ENCODE data around the gene B3GNT8. TPM values are rescaled to one million over a fixed set of nuclear protein-coding genes. Genes with fewer than 3 reads are reported as not detected.
A peak's percentile ranks its signal among the peaks of the same experiment; 100 is the strongest.

B3GNT8 gene
- total and polyA plus RNA-seq, 2 donors: 0.94 to 4.1 TPM

- H3K9me3 ChIP-seq (ENCODE audit: control insufficient read depth in 2 of 2, insufficient read depth in 1 of 2, low read length in 1 of 2): no peaks in the 10 kb centered on the region
- H3K36me3 ChIP-seq (ENCODE audit: control insufficient read depth in 2 of 2, insufficient read depth in 2 of 2, low read length in 1 of 2): peaks cover 36 to 52% of the 10 kb centered on the region in 2 donors
- H3K4me1 ChIP-seq (ENCODE audit: control insufficient read depth in 2 of 2, insufficient read depth in 2 of 2, low read length in 2 of 2): peaks cover 13 to 22% of the 10 kb centered on the region in 2 donors
- H3K4me3 ChIP-seq (ENCODE audit: low read length in 2 of 2): peak overlapping the region; percentile 26 to 32
- 2% methylated on average over 23 of the region's 23 CpGs for WGBS
- H3K27ac ChIP-seq (ENCODE audit: low read depth in 1 of 2, low read length in 1 of 2): peak overlapping the region; percentile 60 to 78
- no peaks in the 10 kb centered on the region for H3K27me3 ChIP-seq (ENCODE audit: control insufficient read depth in 2 of 2, insufficient read depth in 1 of 2, low read length in 1 of 2)
- peak in 3 of 9 donors; percentile 26 to 43 (median 33) for DNase-seq (ENCODE audit: low read depth in 6 of 9, low spot score in 9 of 9)
Measured at GRCh38 chr19:41427647-41428480, 690 bp upstream of the B3GNT8 start.

DNA sequence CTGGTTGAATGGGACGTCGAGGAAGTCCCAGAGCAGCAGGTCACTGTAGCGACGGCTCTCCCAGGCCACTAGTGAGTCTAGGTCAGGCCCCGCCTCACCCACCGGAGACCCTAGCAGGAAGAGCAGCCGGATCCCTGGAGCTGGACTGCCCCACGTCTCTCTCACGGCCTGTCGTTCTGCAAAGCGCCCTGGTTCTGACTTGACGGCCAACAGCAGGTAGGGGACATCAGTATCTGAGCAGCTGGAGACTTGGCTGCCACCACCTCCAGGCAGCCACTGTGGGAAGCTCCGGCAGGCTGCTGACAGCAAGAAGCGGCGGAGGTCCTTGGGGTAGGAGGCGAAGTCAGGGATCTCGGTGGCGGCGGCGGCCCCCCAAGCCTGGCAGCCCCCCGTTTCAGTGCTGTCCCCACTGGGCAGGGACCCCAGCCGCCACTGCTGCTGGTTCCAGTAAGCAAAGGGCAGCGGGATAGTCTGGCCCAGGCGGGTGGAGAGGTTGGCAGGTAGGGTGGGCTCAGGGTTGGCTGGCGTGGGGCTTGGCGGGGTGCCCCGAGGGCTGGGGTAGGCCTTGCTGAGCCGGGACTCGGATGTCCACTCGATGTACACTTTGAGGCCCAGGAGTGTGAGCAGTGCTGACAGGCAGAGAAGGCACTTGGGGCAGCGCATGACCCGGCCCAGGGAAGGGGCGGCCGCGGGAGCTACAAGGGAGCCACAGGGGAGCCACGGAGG lies 895 bp downstream of the B3GNT8 start:
- Histone ChIP-seq H3K27ac (ENCODE audit: low read depth in 1 of 2, low read length in 1 of 2) (no peak overlapping the region), H3K9me3 (ENCODE audit: control insufficient read depth in 2 of 2, insufficient read depth in 1 of 2, low read length in 1 of 2) (no peaks in the 10 kb centered on the region), H3K27me3 (ENCODE audit: control insufficient read depth in 2 of 2, insufficient read depth in 1 of 2, low read length in 1 of 2) (no peaks in the 10 kb centered on the region), H3K36me3 (ENCODE audit: control insufficient read depth in 2 of 2, insufficient read depth in 2 of 2, low read length in 1 of 2) (peaks cover 23 to 51% of the 10 kb centered on the region in 2 donors), H3K4me3 (ENCODE audit: low read length in 2 of 2) (no peak overlapping the region), H3K4me1 (ENCODE audit: control insufficient read depth in 2 of 2, insufficient read depth in 2 of 2, low read length in 2 of 2) (peaks cover 13 to 22% of the 10 kb centered on the region in 2 donors)
- DNase-seq (ENCODE audit: low read depth in 6 of 9, low spot score in 9 of 9): no peak
- 93% methylated on average over 36 of the region's 36 CpGs for WGBS

GRCh38 chr19:41425174-41426115 lies 1.7 kb downstream of the B3GNT8 start:
- H3K9me3 ChIP-seq (ENCODE audit: control insufficient read depth in 2 of 2, insufficient read depth in 1 of 2, low read length in 1 of 2): no peaks in the 10 kb centered on the region
- no peaks in the 10 kb centered on the region for H3K27me3 ChIP-seq (ENCODE audit: control insufficient read depth in 2 of 2, insufficient read depth in 1 of 2, low read length in 1 of 2)
- WGBS: 96% methylated on average over 28 of the region's 28 CpGs
- DNase-seq (ENCODE audit: low read depth in 6 of 9, low spot score in 9 of 9): no peak
- peaks cover 22 to 55% of the 10 kb centered on the region in 2 donors for H3K36me3 ChIP-seq (ENCODE audit: control insufficient read depth in 2 of 2, insufficient read depth in 2 of 2, low read length in 1 of 2)
- peaks cover 13 to 22% of the 10 kb centered on the region in 2 donors for H3K4me1 ChIP-seq (ENCODE audit: control insufficient read depth in 2 of 2, insufficient read depth in 2 of 2, low read length in 2 of 2)
- H3K27ac ChIP-seq (ENCODE audit: low read depth in 1 of 2, low read length in 1 of 2): no peak overlapping the region
- H3K4me3 ChIP-seq (ENCODE audit: low read length in 2 of 2): no peak overlapping the region

DNA sequence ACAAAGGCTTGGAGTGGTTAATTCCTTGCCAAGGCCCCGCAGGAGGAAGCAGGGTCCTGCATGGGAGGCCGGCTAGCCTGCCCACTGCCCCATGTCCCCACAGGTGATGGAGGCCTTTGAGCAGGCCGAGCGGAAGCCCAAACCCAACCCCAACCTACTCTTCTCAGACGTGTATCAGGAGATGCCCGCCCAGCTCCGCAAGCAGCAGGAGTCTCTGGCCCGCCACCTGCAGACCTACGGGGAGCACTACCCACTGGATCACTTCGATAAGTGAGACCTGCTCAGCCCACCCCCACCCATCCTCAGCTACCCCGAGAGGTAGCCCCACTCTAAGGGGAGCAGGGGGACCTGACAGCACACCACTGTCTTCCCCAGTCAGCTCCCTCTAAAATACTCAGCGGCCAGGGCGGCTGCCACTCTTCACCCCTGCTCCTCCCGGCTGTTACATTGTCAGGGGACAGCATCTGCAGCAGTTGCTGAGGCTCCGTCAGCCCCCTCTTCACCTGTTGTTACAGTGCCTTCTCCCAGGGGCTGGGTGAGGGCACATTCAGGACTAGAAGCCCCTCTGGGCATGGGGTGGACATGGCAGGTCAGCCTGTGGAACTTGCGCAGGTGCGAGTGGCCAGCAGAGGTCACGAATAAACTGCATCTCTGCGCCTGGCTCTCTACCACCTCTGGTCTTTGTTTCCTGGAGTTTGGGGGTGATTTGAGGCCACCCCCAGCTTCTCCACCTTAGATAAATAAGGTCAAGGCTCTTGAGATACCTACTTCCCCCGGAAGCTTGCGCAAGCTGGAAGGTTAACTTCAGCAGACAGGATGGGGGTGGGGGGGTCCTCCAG lies 2.6 kb downstream of the B3GNT8 start:
- Histone ChIP-seq H3K9me3 (ENCODE audit: control insufficient read depth in 2 of 2, insufficient read depth in 1 of 2, low read length in 1 of 2) (no peaks in the 10 kb centered on the region), H3K4me3 (ENCODE audit: low read length in 2 of 2) (no peak overlapping the region), H3K27ac (ENCODE audit: low read depth in 1 of 2, low read length in 1 of 2) (no peak overlapping the region), H3K36me3 (ENCODE audit: control insufficient read depth in 2 of 2, insufficient read depth in 2 of 2, low read length in 1 of 2) (peaks cover 29 to 63% of the 10 kb centered on the region in 2 donors), H3K4me1 (ENCODE audit: control insufficient read depth in 2 of 2, insufficient read depth in 2 of 2, low read length in 2 of 2) (peaks cover 13 to 22% of the 10 kb centered on the region in 2 donors), H3K27me3 (ENCODE audit: control insufficient read depth in 2 of 2, insufficient read depth in 1 of 2, low read length in 1 of 2) (no peaks in the 10 kb centered on the region)
- DNase-seq (ENCODE audit: low read depth in 6 of 9, low spot score in 9 of 9): no peak
- 96% methylated on average over 21 of the region's 21 CpGs for WGBS

DNA sequence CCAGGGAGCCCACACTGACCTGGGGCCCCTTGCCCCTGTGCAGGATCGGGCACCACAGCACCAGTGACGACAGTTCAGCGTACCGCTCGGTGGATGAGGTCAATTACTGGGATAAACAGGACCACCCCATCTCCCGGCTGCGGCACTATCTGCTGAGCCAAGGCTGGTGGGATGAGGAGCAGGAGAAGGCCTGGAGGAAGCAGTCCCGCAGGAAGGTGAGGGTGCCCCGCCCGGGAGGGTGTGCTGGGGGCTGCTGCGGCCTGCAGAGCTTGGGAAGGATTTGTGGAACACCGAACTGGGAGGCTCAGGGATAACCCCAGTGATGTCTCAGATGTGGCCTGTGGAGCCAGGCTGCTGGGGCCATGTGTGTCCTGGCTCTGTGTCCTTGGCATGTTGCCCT lies 4.2 kb downstream of the B3GNT8 start:
- H3K4me3 ChIP-seq (ENCODE audit: low read length in 2 of 2): no peak overlapping the region
- peaks cover 36 to 69% of the 10 kb centered on the region in 2 donors for H3K36me3 ChIP-seq (ENCODE audit: control insufficient read depth in 2 of 2, insufficient read depth in 2 of 2, low read length in 1 of 2)
- DNase-seq (ENCODE audit: low read depth in 6 of 9, low spot score in 9 of 9): no peak
- H3K9me3 ChIP-seq (ENCODE audit: control insufficient read depth in 2 of 2, insufficient read depth in 1 of 2, low read length in 1 of 2): no peaks in the 10 kb centered on the region
- 98% methylated on average over 12 of the region's 12 CpGs for WGBS
- H3K27me3 ChIP-seq (ENCODE audit: control insufficient read depth in 2 of 2, insufficient read depth in 1 of 2, low read length in 1 of 2): no peaks in the 10 kb centered on the region
- peaks cover 4 to 10% of the 10 kb centered on the region in 2 donors for H3K4me1 ChIP-seq (ENCODE audit: control insufficient read depth in 2 of 2, insufficient read depth in 2 of 2, low read length in 2 of 2)
- H3K27ac ChIP-seq (ENCODE audit: low read depth in 1 of 2, low read length in 1 of 2): no peak overlapping the region

GRCh38 chr19:41422456-41422855 lies 4.7 kb downstream of the B3GNT8 start:
- peaks cover 36 to 69% of the 10 kb centered on the region in 2 donors for H3K36me3 ChIP-seq (ENCODE audit: control insufficient read depth in 2 of 2, insufficient read depth in 2 of 2, low read length in 1 of 2)
- 91% methylated on average over 18 of the region's 18 CpGs for WGBS
- H3K4me3 ChIP-seq (ENCODE audit: low read length in 2 of 2): no peak overlapping the region
- peaks cover under 1 to 5% of the 10 kb centered on the region in 2 donors for H3K4me1 ChIP-seq (ENCODE audit: control insufficient read depth in 2 of 2, insufficient read depth in 2 of 2, low read length in 2 of 2)
- H3K27ac ChIP-seq (ENCODE audit: low read depth in 1 of 2, low read length in 1 of 2): no peak overlapping the region
- H3K27me3 ChIP-seq (ENCODE audit: control insufficient read depth in 2 of 2, insufficient read depth in 1 of 2, low read length in 1 of 2): no peaks in the 10 kb centered on the region
- no peak for DNase-seq (ENCODE audit: low read depth in 6 of 9, low spot score in 9 of 9)
- H3K9me3 ChIP-seq (ENCODE audit: control insufficient read depth in 2 of 2, insufficient read depth in 1 of 2, low read length in 1 of 2): no peaks in the 10 kb centered on the region

GRCh38 chr19:41421973-41422372 lies 5.2 kb downstream of the B3GNT8 start:
- DNase-seq (ENCODE audit: low read depth in 6 of 9, low spot score in 9 of 9): no peak
- peaks cover 0 to under 1% of the 10 kb centered on the region in 2 donors for H3K4me1 ChIP-seq (ENCODE audit: control insufficient read depth in 2 of 2, insufficient read depth in 2 of 2, low read length in 2 of 2)
- H3K9me3 ChIP-seq (ENCODE audit: control insufficient read depth in 2 of 2, insufficient read depth in 1 of 2, low read length in 1 of 2): no peaks in the 10 kb centered on the region
- 99% methylated on average over 20 of the region's 20 CpGs for WGBS
- H3K4me3 ChIP-seq (ENCODE audit: low read length in 2 of 2): no peak overlapping the region
- no peaks in the 10 kb centered on the region for H3K27me3 ChIP-seq (ENCODE audit: control insufficient read depth in 2 of 2, insufficient read depth in 1 of 2, low read length in 1 of 2)
- no peak overlapping the region for H3K27ac ChIP-seq (ENCODE audit: low read depth in 1 of 2, low read length in 1 of 2)
- H3K36me3 ChIP-seq (ENCODE audit: control insufficient read depth in 2 of 2, insufficient read depth in 2 of 2, low read length in 1 of 2): peaks cover 39 to 74% of the 10 kb centered on the region in 2 donors

DNA sequence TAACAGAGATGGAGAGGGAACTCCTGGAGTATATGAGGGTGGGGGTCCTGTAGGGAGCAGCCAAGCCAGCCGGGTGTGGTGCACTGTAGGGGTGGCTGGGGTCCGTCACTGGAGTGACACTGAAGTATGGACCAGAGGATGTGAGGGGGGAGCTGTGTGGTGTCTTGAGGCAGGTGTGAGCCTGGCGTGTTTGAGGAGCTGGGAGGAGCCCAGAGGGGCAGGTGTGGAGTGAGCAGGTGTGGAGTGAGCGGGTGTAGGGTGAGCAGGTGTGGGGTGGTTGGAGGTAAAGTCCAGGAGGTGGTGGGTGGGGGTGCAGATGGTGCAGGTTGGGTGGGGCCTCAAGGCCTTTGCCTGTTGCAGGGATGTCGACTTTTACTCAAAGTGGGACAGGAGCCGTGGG lies 5.9 kb downstream of the B3GNT8 start:
- Histone ChIP-seq H3K4me1 (ENCODE audit: control insufficient read depth in 2 of 2, insufficient read depth in 2 of 2, low read length in 2 of 2) (no peaks in the 10 kb centered on the region), H3K27me3 (ENCODE audit: control insufficient read depth in 2 of 2, insufficient read depth in 1 of 2, low read length in 1 of 2) (no peaks in the 10 kb centered on the region), H3K27ac (ENCODE audit: low read depth in 1 of 2, low read length in 1 of 2) (no peak overlapping the region), H3K36me3 (ENCODE audit: control insufficient read depth in 2 of 2, insufficient read depth in 2 of 2, low read length in 1 of 2) (peaks cover 40 to 76% of the 10 kb centered on the region in 2 donors), H3K4me3 (ENCODE audit: low read length in 2 of 2) (no peak overlapping the region), H3K9me3 (ENCODE audit: control insufficient read depth in 2 of 2, insufficient read depth in 1 of 2, low read length in 1 of 2) (no peaks in the 10 kb centered on the region)
- WGBS: 95% methylated on average over 6 of the region's 6 CpGs
- no peak for DNase-seq (ENCODE audit: low read depth in 6 of 9, low spot score in 9 of 9)

All from thymus (tissue), 11 donors.